NOMO-1 treated with DMSO at 0.1 percent for 48 hours (cell line): ENCODE data around the gene DEGS2.
A peak's percentile ranks its signal among the peaks of the same experiment; 100 is the strongest.
"Not testable (repeated sequence)": the region's sequence is repeated elsewhere in the genome, so short reads cannot be mapped to it uniquely, and the experiment has no call there.

Experiments used
- DNase-seq: peaks from one replicate; lab custom pipeline; 2025; ENCODE audit not compliant: unreplicated experiment; lab: John Stamatoyannopoulos, UW

DEGS2 gene

GRCh38 chr14:100180671-100181070, 21.2 kb upstream of the DEGS2 start:
- DNase-seq = not testable (repeated sequence)

- no peak for DNase-seq
These were observed 19.2 kb upstream of the DEGS2 start for GRCh38 chr14:100178691-100179090.

- no peak for DNase-seq
These were observed 17.4 kb upstream of the DEGS2 start for GRCh38 chr14:100176811-100177327.

GRCh38 chr14:100173353-100173752, 13.9 kb upstream of the DEGS2 start:
- no peak for DNase-seq

GRCh38 chr14:100172811-100173210, 13.4 kb upstream of the DEGS2 start:
- DNase-seq = no peak

- DNase-seq = no peak
These were observed 11.4 kb upstream of the DEGS2 start for GRCh38 chr14:100170880-100171279.

- peak; percentile 50 for DNase-seq
These were observed 9.1 kb upstream of the DEGS2 start for GRCh38 chr14:100168506-100168905.

GRCh38 chr14:100165831-100166440, 6.5 kb upstream of the DEGS2 start:
- no peak for DNase-seq

GRCh38 chr14:100165376-100165775, 5.9 kb upstream of the DEGS2 start:
- DNase-seq = no peak

- no peak for DNase-seq
These were observed 1.1 kb upstream of the DEGS2 start for GRCh38 chr14:100160534-100160916.

GRCh38 chr14:100159865-100160533, 554 bp upstream of the DEGS2 start:
- DNase-seq = no peak

- no peak for DNase-seq
These were observed 815 bp downstream of the DEGS2 start for GRCh38 chr14:100158566-100159093.

GRCh38 chr14:100157548-100158232, 1.8 kb downstream of the DEGS2 start:
- DNase-seq = not testable (repeated sequence)

GRCh38 chr14:100156776-100157175, 2.7 kb downstream of the DEGS2 start:
- DNase-seq = no peak

GRCh38 chr14:100155756-100156616, 3.5 kb downstream of the DEGS2 start:
- no peak for DNase-seq

- peak; percentile 15 for DNase-seq
These were observed 4.3 kb downstream of the DEGS2 start for GRCh38 chr14:100155049-100155621.

- DNase-seq = no peak
These were observed 5.9 kb downstream of the DEGS2 start for GRCh38 chr14:100153560-100153959.

GRCh38 chr14:100152091-100152490, 7.4 kb downstream of the DEGS2 start:
- DNase-seq = no peak

- DNase-seq = no peak
These were observed 8.4 kb downstream of the DEGS2 start for GRCh38 chr14:100150932-100151587.
